ENCODE data around the gene MECR. TPM values are rescaled to one million over a fixed set of nuclear protein-coding genes. Genes with fewer than 3 reads are reported as not detected.

The MECR gene
- total and polyA plus RNA-seq, 10 of the 15 experiments (the other 5 are each of a cell fraction or from before 2014, with no cell fraction given) = 7.6 to 66.3 (median 38.7) TPM

GRCh38 chr1:29249170-29249691, 18.5 kb upstream of the MECR start:
- Histone ChIP-seq H3K9me3 (replicated peaks; ENCODE audit: control insufficient read depth, insufficient read depth, low read length) (no peaks in the 10 kb centered on the region), H3K9ac (ENCODE audit: control insufficient read depth, insufficient read depth, low read length) (no peak overlapping the region), H3K27me3 (replicated peaks in 1 of 2; ENCODE audit: control insufficient read depth in 2 of 2, insufficient read depth in 2 of 2, low read length in 1 of 2) (peaks cover 0 to 2% of the 10 kb centered on the region in 2 experiments; a peak in 2 of 4 replicates), H3K4me2 (ENCODE audit: control insufficient read depth, insufficient read depth) (no peak overlapping the region), H2AFZ (ENCODE audit: control insufficient read depth, low read depth, low read length) (no peak overlapping the region), H4K20me1 (ENCODE audit: control insufficient read depth, insufficient read depth) (no peaks in the 10 kb centered on the region), H3K4me1 (ENCODE audit: control insufficient read depth, insufficient read depth, low read length) (no peaks in the 10 kb centered on the region), H3K36me3 (ENCODE audit: control insufficient read depth in 2 of 2, insufficient read depth in 2 of 2, low read length in 1 of 2) (no peaks in the 10 kb centered on the region), H3K79me2 (ENCODE audit: control insufficient read depth, insufficient read depth, low read length) (no peaks in the 10 kb centered on the region), H3K27ac (ENCODE audit: control insufficient read depth, insufficient read depth) (no peak overlapping the region), H3K4me3 (no peak overlapping the region)
- in situ Hi-C loops (cut with MboI) (loop anchor here (10.0 kb wide), 1 partner anchor 596 kb away; no protein-coding TSS in a partner anchor), intact Hi-C loops (cut with micrococcal nuclease; ENCODE audit: unreplicated experiment) (no loop called here)
- no peak for TF ChIP-seq YBX1 (IDR thresholded peaks at IDR 0.05)
- TF ChIP-seq ZNF592 (IDR thresholded peaks at IDR 0.05) = no peak
- no peak for TF ChIP-seq NFYB (IDR thresholded peaks at IDR 0.05; ENCODE audit: insufficient read depth, low read depth, low read length)
- no peak for DNase-seq (ENCODE audit: low read depth, low spot score)
- FAIRE-seq = no peak
- POLR2A ChIA-PET = no interaction called here
- ATAC-seq = no peak
- BruUV-seq (replicated peaks) = no TSS peak
- SMC1A ChIA-PET (ENCODE audit: uncharacterized antibody, unreplicated experiment) = no interaction called here
- RAD21 ChIA-PET (ENCODE audit: unreplicated experiment) = no interaction called here
- 25% methylated on average over 8 of the region's 8 CpGs for WGBS (ENCODE audit: insufficient coverage, insufficient replicate concordance, low lambda C conversion rate, missing lambda C conversion rate)
- CTCF ChIA-PET = no interaction called here
